RWPE2 (cell line): ENCODE measurements around the gene CEP72.
A peak's percentile ranks its signal among the peaks of the same experiment; 100 is the strongest.
"Not testable (repeated sequence)": the region's sequence is repeated elsewhere in the genome, so short reads cannot be mapped to it uniquely, and the experiment has no call there.

Experiments
- ATAC-seq: fragments of 200-7000 bp; cut with Tn5 transposase; 3 replicates; pipeline ENCODE4 v1.9.1; 2021; ENCODE audit warnings: low read depth
- DNase-seq: peaks from one replicate; pipeline ENCODE4 v3.0.0-alpha.2; 2020; ENCODE audit warnings: low spot score
- H3K27ac ChIP-seq: fragments of 450-650 bp; 2 replicates; pipeline ENCODE4 v1.5.1; 2017; ENCODE audit warnings: mild to moderate bottlenecking; ENCODE audit not compliant: poor library complexity, severe bottlenecking
- H3K27me3 ChIP-seq: fragments of 250-450 bp; sonication (Bioruptor Pico); 2 replicates; pipeline ENCODE4 v1.5.1; 2021; ENCODE audit warnings: mild to moderate bottlenecking, moderate library complexity; ENCODE audit not compliant: insufficient read depth, poor library complexity, severe bottlenecking
- H3K36me3 ChIP-seq: fragments of 250-450 bp; sonication (Bioruptor Pico); 2 replicates; pipeline ENCODE4 v1.5.1; 2020; ENCODE audit warnings: low read depth, mild to moderate bottlenecking, moderate library complexity
- H3K4me1 ChIP-seq: fragments of 250-450 bp; sonication (Bioruptor Pico); 2 replicates; pipeline ENCODE4 v1.5.1; 2021; ENCODE audit warnings: mild to moderate bottlenecking, moderate library complexity; ENCODE audit not compliant: insufficient read depth, poor library complexity, severe bottlenecking
- H3K4me3 ChIP-seq: fragments of 250-450 bp; sonication (Bioruptor Pico); 2 replicates; pipeline ENCODE4 v1.5.1; 2021; ENCODE audit warnings: mild to moderate bottlenecking, moderate library complexity; ENCODE audit not compliant: severe bottlenecking
- H3K9me3 ChIP-seq: fragments of 250-450 bp; sonication (Bioruptor Pico); 2 replicates; pipeline ENCODE4 v1.5.1; 2021; ENCODE audit warnings: mild to moderate bottlenecking, moderate library complexity; ENCODE audit not compliant: severe bottlenecking
- TF ChIP-seq, protein P1 (sequence below): fragments of 450-650 bp; IDR thresholded peaks from one replicate; pipeline ENCODE4 v1.5.1; 2017; ENCODE audit warnings: mild to moderate bottlenecking, moderate library complexity; ENCODE audit not compliant: poor library complexity, severe bottlenecking

The CEP72 gene

DNA sequence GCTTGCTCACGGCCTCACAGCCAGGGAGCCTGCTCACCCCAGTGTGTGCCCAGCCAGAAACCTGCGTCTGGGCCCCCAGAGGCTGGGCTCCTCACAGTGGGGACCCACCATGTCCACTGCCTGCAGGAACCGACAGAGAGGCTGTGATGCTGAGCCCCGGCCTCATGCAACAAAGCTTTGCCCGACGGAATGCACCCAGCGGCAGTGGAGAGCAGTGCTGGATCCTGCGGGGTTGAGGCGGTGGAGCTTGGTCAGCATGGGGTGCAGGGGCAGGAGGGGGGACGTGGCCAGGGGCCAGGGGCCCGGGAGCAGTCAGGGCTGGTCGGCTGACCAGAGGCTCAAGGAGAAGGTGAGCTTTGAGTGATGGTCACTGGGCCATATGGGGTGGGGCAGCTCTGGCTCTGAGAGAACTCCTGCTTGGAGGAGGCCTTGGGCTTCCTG lies 7.7 kb upstream of the CEP72 start:
- ATAC-seq (no peak), DNase-seq (peak; percentile 64)
- H3K4me1 ChIP-seq, result no peaks in the 10 kb centered on the region

DNA sequence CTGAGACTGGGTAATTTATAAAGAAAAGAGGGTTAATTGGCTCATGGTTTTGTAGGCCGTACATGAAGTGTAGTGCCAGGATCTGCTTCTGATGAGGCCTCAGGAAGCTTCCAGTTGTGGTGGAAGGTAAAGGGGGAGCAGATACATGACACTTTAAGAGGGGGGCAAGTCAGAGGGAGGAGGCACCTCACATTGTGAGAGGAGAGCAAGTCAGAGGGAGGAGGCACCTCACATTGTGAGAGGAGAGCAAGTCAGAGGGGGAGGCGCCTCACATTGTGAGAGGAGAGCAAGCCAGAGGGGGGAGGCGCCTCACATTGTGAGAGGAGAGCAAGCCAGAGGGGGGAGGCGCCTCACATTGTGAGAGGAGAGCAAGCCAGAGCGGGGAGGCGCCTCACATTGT lies 7.0 kb upstream of the CEP72 start:
- not testable (repeated sequence) for H3K4me1 ChIP-seq, ATAC-seq, H3K4me3 ChIP-seq, H3K36me3 ChIP-seq, H3K27ac ChIP-seq, H3K9me3 ChIP-seq
- DNase-seq, result peak; percentile 20
- peaks cover 36% of the 10 kb centered on the region for H3K27me3 ChIP-seq

More for the DNA sequence above, 7.7 kb upstream of the CEP72 start:
- Histone ChIP-seq H3K27ac (no peak overlapping the region), H3K9me3 (no peaks in the 10 kb centered on the region), H3K27me3 (peaks cover 43% of the 10 kb centered on the region), H3K36me3 (no peaks in the 10 kb centered on the region), H3K4me3 (no peak overlapping the region)
- TF ChIP-seq, protein P1, sequence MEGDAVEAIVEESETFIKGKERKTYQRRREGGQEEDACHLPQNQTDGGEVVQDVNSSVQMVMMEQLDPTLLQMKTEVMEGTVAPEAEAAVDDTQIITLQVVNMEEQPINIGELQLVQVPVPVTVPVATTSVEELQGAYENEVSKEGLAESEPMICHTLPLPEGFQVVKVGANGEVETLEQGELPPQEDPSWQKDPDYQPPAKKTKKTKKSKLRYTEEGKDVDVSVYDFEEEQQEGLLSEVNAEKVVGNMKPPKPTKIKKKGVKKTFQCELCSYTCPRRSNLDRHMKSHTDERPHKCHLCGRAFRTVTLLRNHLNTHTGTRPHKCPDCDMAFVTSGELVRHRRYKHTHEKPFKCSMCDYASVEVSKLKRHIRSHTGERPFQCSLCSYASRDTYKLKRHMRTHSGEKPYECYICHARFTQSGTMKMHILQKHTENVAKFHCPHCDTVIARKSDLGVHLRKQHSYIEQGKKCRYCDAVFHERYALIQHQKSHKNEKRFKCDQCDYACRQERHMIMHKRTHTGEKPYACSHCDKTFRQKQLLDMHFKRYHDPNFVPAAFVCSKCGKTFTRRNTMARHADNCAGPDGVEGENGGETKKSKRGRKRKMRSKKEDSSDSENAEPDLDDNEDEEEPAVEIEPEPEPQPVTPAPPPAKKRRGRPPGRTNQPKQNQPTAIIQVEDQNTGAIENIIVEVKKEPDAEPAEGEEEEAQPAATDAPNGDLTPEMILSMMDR, result no peak

DNA sequence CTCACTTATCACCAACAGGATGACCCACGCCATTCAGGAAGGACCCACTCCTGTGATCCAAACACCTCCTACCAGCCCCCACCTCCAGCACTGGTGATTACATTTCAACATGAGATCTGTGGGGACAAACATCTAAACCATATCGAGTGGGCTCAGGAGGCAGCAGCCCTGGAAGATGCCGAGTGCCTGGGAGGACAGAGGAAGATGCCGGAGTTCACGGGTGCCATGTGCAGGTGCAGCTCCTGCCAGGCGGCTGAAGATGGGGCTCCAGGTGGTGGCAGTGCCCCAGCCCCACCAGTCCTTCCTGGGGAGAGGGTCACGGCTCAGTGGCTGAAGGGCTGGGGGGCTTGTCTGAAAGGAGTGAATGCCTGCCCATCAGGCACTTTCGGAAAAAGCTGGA lies 6.1 kb upstream of the CEP72 start:
- ATAC-seq, result no peak
- Histone ChIP-seq H3K4me3 (no peak overlapping the region), H3K9me3 (no peaks in the 10 kb centered on the region), H3K4me1 (no peaks in the 10 kb centered on the region), H3K27ac (no peak overlapping the region), H3K36me3 (no peaks in the 10 kb centered on the region), H3K27me3 (peaks cover 29% of the 10 kb centered on the region)
- peak; percentile 63 for DNase-seq
- TF ChIP-seq, protein P1, result no peak

DNA sequence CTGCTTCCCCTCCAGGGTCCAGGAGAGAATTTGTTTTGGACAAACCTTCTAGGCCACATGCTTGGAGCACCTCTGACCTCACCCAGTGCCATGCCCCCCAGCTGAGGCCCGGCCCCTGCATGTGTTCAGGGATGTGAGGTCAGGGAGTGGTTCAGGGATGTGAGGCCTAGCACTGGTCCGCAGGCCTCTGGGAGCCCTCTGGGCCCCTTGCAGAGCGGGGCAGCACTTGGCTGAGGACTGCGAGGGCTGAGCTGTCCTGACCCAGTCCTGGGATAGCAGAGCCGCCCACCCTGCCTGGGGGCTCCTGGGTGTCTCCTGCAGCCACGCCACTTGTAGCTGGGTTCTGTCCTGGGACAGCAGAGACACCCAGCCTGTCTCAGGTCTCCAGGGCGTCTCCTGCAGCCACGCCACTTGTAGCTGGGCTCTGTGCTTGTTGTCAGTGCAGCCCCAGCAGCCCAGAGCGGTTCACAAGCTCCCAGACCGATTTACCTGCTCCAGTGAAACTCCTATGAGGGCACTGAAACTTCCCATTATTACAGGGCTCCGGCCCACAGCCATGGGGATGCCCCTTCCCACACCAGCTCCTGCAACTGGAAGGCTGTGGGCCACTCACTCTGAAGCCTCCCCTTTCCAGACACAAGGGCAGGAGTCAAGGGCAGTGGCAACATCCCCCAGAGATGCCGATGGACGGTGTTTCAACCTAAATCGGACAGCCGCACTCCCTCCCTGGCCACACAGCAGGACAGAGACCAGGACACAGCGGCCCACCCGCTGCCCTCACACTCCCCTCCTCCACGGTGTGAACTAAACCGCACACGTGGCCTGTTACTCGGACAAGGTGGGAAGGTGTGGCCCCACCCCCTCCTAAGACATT lies 5.4 kb upstream of the CEP72 start:
- Histone ChIP-seq H3K4me3 (no peak overlapping the region), H3K36me3 (no peaks in the 10 kb centered on the region), H3K9me3 (no peaks in the 10 kb centered on the region), H3K27me3 (peaks cover 22% of the 10 kb centered on the region), H3K4me1 (no peaks in the 10 kb centered on the region), H3K27ac (no peak overlapping the region)
- ATAC-seq, result no peak; the same call in 2 of the 3 replicates
- TF ChIP-seq, protein P1, result no peak
- DNase-seq, result peak; percentile 63

DNA sequence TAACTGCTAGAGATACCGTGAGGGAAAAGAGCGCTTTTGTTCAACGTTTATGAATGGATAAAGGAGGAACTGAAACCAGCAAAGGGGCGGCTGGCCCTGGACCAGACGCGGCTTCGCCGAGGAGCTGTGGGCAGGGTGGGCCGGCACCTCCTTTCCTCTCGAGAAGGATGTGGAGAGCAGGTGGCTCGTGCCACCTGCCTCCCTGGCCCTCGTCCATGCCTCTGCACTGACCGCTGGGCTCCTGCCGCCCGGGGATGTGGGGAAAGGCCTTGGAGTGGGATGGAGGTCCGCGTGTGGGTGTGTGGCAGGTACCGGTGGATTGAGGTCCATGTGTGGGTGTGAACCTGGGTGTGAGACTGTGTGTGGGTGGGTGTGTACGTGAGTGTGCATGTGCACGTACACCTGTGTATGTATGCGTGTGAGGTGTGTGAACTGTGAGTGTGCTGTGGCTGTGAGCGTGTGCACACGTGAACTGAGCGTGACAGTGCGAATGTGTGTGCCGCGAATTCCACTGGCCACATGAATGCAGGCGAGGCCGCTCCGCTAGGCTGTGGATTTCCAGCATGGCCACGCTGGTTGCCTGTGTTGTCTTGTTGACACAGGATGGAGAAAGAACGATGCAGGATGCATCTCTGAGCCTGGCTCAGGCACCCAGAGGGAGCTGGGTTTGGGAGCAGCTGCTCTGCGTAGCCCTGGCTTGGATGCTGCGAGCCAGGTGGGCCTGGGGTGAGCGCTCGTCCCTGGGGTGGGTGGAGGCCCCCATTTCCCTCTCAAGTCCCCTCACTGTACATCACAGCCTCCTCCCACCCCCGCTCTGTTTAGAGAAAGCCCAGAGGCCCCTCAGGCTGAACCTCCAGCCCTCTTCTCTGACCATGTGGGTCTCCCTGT lies 4.4 kb upstream of the CEP72 start:
- Histone ChIP-seq H3K9me3 (no peaks in the 10 kb centered on the region), H3K27ac (no peak overlapping the region), H3K36me3 (no peaks in the 10 kb centered on the region), H3K4me3 (no peak overlapping the region), H3K4me1 (no peaks in the 10 kb centered on the region), H3K27me3 (peaks cover 11% of the 10 kb centered on the region)
- TF ChIP-seq, protein P1, result no peak
- DNase-seq (peak; percentile 66), ATAC-seq (no peak)
